Measurements from ENCODE around the gene IFITM5.

Gene IFITM5

DNA sequence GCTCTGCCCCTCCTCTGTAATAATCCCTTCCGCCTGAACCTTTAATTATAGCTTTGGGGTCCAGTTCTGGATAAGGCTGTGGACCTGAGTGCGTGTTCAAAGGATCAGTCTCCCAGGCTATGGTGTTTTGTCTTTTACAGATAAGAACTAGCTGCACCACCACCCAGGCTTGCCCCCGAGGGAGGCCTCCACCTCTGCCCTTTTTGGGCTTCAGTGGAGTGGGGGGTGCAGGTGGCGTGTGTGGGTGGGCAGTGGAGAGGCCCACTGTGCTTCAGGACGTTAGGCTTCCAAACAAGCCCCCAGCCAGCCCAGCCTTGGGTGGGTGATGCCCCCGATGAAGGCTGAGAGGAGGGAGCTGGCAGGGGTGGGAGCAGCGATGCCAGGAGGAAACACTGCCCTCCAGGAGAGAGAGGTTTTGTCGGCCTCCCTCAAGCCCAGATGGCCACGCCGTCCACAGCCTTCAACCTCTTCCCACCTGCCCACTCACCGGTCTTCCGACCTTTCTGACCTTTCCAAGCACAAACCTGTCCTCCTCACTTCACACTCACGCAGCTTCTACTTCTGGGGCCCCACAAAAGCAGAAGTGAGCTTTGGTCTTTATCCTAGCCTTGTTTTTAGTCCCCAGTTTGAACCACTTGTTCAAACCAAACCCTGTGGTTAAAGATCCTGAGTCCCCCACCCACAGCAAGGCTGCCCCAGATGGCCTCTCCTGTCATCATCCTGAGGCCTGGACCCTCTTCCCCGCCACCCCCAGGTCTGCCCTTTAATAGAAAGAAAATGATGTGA lies 42.2 kb downstream of the IFITM5 start:
- H3K79me2 ChIP-seq (ENCODE audit: control insufficient read depth, insufficient read depth, low read length) = no peaks in the 10 kb centered on the region
- H3K36me3 ChIP-seq (ENCODE audit: control insufficient read depth, insufficient read depth, low read length) = no peaks in the 10 kb centered on the region
- H3K27me3 ChIP-seq (ENCODE audit: insufficient read depth, low read length, poor library complexity) = no peaks in the 10 kb centered on the region
- H2BK5ac ChIP-seq (ENCODE audit: low read length) = no peak overlapping the region
- H4K5ac ChIP-seq (ENCODE audit: low read length) = no peak overlapping the region
- no peak overlapping the region for H2BK120ac ChIP-seq (ENCODE audit: low read depth, low read length)
- no peak overlapping the region for H3K18ac ChIP-seq (ENCODE audit: low read length)
- H3K23ac ChIP-seq (ENCODE audit: low read length) = no peak overlapping the region
- no peak overlapping the region for H2BK15ac ChIP-seq (replicated peaks; ENCODE audit: low read depth)
- H3K4ac ChIP-seq (ENCODE audit: low read depth, low read length) = no peak overlapping the region
- no peak overlapping the region for H3K4me3 ChIP-seq (ENCODE audit: low read length)
- H2AK5ac ChIP-seq (ENCODE audit: low read length) = no peak overlapping the region
- H3K4me2 ChIP-seq (ENCODE audit: low read length) = no peak overlapping the region
- no peak for DNase-seq
- H3K27ac ChIP-seq (ENCODE audit: low read depth, low read length) = no peak overlapping the region
- WGBS (ENCODE audit: extremely low coverage, insufficient coverage, low lambda C conversion rate) = no CpG with 5 or more reads among the region's 14 CpGs
- H3K4me1 ChIP-seq (ENCODE audit: control insufficient read depth, low read depth, low read length) = no peaks in the 10 kb centered on the region
- H3K56ac ChIP-seq (ENCODE audit: low read length) = no peak overlapping the region
- H3K9ac ChIP-seq (ENCODE audit: low read length) = no peak overlapping the region
- H3K79me1 ChIP-seq (ENCODE audit: low read length) = no peaks in the 10 kb centered on the region
- H4K8ac ChIP-seq (ENCODE audit: low read depth, low read length) = no peak overlapping the region

DNA sequence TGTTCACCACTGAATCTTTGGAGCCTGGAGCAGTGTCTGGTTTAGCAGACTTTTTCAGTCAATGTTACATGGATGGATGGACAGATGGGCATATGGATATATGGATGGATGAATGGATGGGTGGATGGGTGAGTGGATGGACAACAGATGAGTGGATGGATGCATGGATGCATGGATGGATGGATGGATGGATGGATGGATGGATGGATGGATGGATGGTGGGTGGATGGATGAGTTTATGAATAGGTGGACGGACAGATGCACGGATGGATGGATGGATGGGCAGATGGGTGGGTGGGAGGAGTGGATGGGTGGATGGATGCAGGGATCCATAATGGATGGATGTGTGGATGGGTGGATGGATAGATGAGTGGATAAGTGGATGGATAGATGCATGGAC lies 43.5 kb downstream of the IFITM5 start:
- Histone ChIP-seq H2AK5ac (ENCODE audit: low read length) (no peak overlapping the region), H2BK120ac (ENCODE audit: low read depth, low read length) (no peak overlapping the region), H3K56ac (ENCODE audit: low read length) (no peak overlapping the region), H3K27me3 (ENCODE audit: insufficient read depth, low read length, poor library complexity) (no peaks in the 10 kb centered on the region), H3K18ac (ENCODE audit: low read length) (no peak overlapping the region), H2BK5ac (ENCODE audit: low read length) (no peak overlapping the region), H3K79me2 (ENCODE audit: control insufficient read depth, insufficient read depth, low read length) (no peaks in the 10 kb centered on the region), H3K36me3 (ENCODE audit: control insufficient read depth, insufficient read depth, low read length) (peaks cover 3% of the 10 kb centered on the region), H3K79me1 (ENCODE audit: low read length) (no peaks in the 10 kb centered on the region), H3K4me2 (ENCODE audit: low read length) (no peak overlapping the region), H3K27ac (ENCODE audit: low read depth, low read length) (no peak overlapping the region), H3K9ac (ENCODE audit: low read length) (no peak overlapping the region), H3K4me3 (ENCODE audit: low read length) (no peak overlapping the region), H4K5ac (ENCODE audit: low read length) (no peak overlapping the region), H4K8ac (ENCODE audit: low read depth, low read length) (no peak overlapping the region), H3K23ac (ENCODE audit: low read length) (no peak overlapping the region), H3K4me1 (ENCODE audit: control insufficient read depth, low read depth, low read length) (no peaks in the 10 kb centered on the region), H3K4ac (ENCODE audit: low read depth, low read length) (no peak overlapping the region), H2BK15ac (replicated peaks; ENCODE audit: low read depth) (no peak overlapping the region)
- WGBS (ENCODE audit: extremely low coverage, insufficient coverage, low lambda C conversion rate) = no CpG with 5 or more reads among the region's 2 CpGs
- DNase-seq = no peak

DNA sequence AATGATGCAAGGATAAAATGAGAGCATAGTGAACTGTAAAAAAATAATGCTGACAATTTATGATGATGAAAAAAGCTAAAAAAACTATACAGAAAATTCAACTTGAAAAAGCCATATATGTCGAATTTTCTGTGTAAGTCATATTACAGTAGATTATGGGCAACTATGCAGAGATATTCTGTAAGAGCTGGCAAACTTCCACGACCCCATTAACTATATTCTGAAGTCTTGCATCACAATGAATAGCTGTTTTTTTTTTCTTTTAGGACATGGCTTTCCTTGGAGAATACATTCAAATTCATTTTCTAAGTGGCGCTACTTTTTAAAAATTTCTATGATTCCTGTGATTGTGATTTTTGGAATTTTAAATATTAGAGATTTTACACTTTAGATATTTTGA lies 44.1 kb downstream of the IFITM5 start:
- Histone ChIP-seq H3K27ac (ENCODE audit: low read depth, low read length) (no peak overlapping the region), H4K5ac (ENCODE audit: low read length) (no peak overlapping the region), H2AK5ac (ENCODE audit: low read length) (no peak overlapping the region), H3K56ac (ENCODE audit: low read length) (no peak overlapping the region), H3K27me3 (ENCODE audit: insufficient read depth, low read length, poor library complexity) (no peaks in the 10 kb centered on the region), H3K4me3 (ENCODE audit: low read length) (no peak overlapping the region), H3K9ac (ENCODE audit: low read length) (no peak overlapping the region), H3K4ac (ENCODE audit: low read depth, low read length) (no peak overlapping the region), H3K4me1 (ENCODE audit: control insufficient read depth, low read depth, low read length) (no peaks in the 10 kb centered on the region), H3K79me2 (ENCODE audit: control insufficient read depth, insufficient read depth, low read length) (no peaks in the 10 kb centered on the region), H3K23ac (ENCODE audit: low read length) (no peak overlapping the region), H2BK15ac (replicated peaks; ENCODE audit: low read depth) (no peak overlapping the region), H3K18ac (ENCODE audit: low read length) (no peak overlapping the region), H4K8ac (ENCODE audit: low read depth, low read length) (no peak overlapping the region), H2BK120ac (ENCODE audit: low read depth, low read length) (no peak overlapping the region), H3K79me1 (ENCODE audit: low read length) (no peaks in the 10 kb centered on the region), H3K4me2 (ENCODE audit: low read length) (no peak overlapping the region), H3K36me3 (ENCODE audit: control insufficient read depth, insufficient read depth, low read length) (peaks cover 3% of the 10 kb centered on the region), H2BK5ac (ENCODE audit: low read length) (no peak overlapping the region)
- no peak for DNase-seq
- WGBS (ENCODE audit: extremely low coverage, insufficient coverage, low lambda C conversion rate) = no CpG with 5 or more reads among the region's 3 CpGs

DNA sequence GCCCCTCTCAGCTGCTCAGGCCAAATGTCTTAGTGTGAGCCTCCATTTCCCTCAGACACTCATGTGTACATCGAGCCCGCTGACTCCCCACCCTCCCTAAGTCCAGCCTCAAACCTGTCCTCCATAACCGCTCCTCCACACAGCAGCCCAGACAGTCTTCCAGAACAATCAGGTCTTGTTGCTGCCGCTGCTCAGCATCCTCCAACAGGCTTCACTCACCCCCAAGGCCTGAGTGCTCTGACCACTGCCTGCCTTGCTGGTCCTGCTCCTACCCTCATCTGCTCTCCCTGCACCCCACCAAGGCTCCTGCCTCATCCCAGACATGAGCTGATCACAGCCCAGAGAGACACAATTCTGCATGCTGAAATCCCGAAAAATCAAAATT lies 45.4 kb downstream of the IFITM5 start:
- H3K4me3 ChIP-seq (ENCODE audit: low read length) = no peak overlapping the region
- H2BK120ac ChIP-seq (ENCODE audit: low read depth, low read length) = no peak overlapping the region
- no peaks in the 10 kb centered on the region for H3K4me1 ChIP-seq (ENCODE audit: control insufficient read depth, low read depth, low read length)
- no peaks in the 10 kb centered on the region for H3K27me3 ChIP-seq (ENCODE audit: insufficient read depth, low read length, poor library complexity)
- no peak overlapping the region for H3K4me2 ChIP-seq (ENCODE audit: low read length)
- no peak overlapping the region for H3K9ac ChIP-seq (ENCODE audit: low read length)
- H2BK15ac ChIP-seq (replicated peaks; ENCODE audit: low read depth) = no peak overlapping the region
- H3K23ac ChIP-seq (ENCODE audit: low read length) = no peak overlapping the region
- no peak overlapping the region for H3K56ac ChIP-seq (ENCODE audit: low read length)
- no peak overlapping the region for H4K8ac ChIP-seq (ENCODE audit: low read depth, low read length)
- H2BK5ac ChIP-seq (ENCODE audit: low read length) = no peak overlapping the region
- no peak overlapping the region for H4K5ac ChIP-seq (ENCODE audit: low read length)
- H3K4ac ChIP-seq (ENCODE audit: low read depth, low read length) = no peak overlapping the region
- DNase-seq = no peak
- no peak overlapping the region for H3K27ac ChIP-seq (ENCODE audit: low read depth, low read length)
- H3K79me2 ChIP-seq (ENCODE audit: control insufficient read depth, insufficient read depth, low read length) = no peaks in the 10 kb centered on the region
- H3K79me1 ChIP-seq (ENCODE audit: low read length) = no peaks in the 10 kb centered on the region
- WGBS (ENCODE audit: extremely low coverage, insufficient coverage, low lambda C conversion rate) = no CpG with 5 or more reads among the region's 5 CpGs
- peaks cover 5% of the 10 kb centered on the region for H3K36me3 ChIP-seq (ENCODE audit: control insufficient read depth, insufficient read depth, low read length)
- no peak overlapping the region for H2AK5ac ChIP-seq (ENCODE audit: low read length)
- H3K18ac ChIP-seq (ENCODE audit: low read length) = no peak overlapping the region

DNA sequence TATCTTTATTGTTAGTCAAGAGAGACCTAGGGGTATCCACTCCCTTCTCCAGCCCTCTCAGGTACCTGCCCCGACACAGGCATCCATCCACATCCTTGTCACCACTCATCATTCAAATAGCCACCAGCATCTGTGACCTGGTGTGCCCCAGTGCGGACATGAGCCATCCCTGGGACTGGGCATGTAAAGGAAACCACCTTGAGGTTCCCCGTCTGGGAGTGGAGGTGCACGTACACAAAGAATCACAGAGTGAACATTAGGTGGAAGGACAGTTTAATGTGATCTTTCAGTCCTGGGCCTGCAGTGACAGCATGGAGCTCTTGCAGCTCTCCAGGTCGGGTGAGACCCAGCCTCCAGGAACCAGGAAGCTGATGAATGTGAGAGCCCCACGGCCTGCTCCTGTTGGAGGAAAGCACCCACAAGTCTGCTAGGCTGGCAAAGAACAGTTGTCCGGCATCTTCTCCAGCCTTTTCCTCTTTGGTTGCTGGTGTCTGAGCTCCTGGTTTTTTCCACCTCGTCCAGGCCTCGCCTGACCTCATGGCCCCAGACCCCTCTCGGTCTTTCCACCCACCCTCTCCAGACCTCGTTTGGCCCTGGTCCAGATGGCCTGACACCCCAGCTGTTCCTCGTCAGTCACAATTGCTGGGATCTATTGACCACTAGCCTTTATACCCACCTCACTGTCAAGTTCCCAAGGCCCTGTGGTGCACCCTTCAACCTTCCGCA lies 46.0 kb downstream of the IFITM5 start:
- no peak overlapping the region for H3K23ac ChIP-seq (ENCODE audit: low read length)
- no peak overlapping the region for H2AK5ac ChIP-seq (ENCODE audit: low read length)
- peaks cover 7% of the 10 kb centered on the region for H3K36me3 ChIP-seq (ENCODE audit: control insufficient read depth, insufficient read depth, low read length)
- WGBS (ENCODE audit: extremely low coverage, insufficient coverage, low lambda C conversion rate) = no CpG with 5 or more reads among the region's 13 CpGs
- H3K4me3 ChIP-seq (ENCODE audit: low read length) = no peak overlapping the region
- no peak overlapping the region for H2BK120ac ChIP-seq (ENCODE audit: low read depth, low read length)
- no peaks in the 10 kb centered on the region for H3K79me2 ChIP-seq (ENCODE audit: control insufficient read depth, insufficient read depth, low read length)
- H3K27me3 ChIP-seq (ENCODE audit: insufficient read depth, low read length, poor library complexity) = no peaks in the 10 kb centered on the region
- H3K18ac ChIP-seq (ENCODE audit: low read length) = no peak overlapping the region
- H4K8ac ChIP-seq (ENCODE audit: low read depth, low read length) = no peak overlapping the region
- no peak overlapping the region for H4K5ac ChIP-seq (ENCODE audit: low read length)
- no peak overlapping the region for H2BK5ac ChIP-seq (ENCODE audit: low read length)
- H3K4ac ChIP-seq (ENCODE audit: low read depth, low read length) = no peak overlapping the region
- no peak overlapping the region for H3K4me2 ChIP-seq (ENCODE audit: low read length)
- no peak overlapping the region for H3K9ac ChIP-seq (ENCODE audit: low read length)
- no peaks in the 10 kb centered on the region for H3K79me1 ChIP-seq (ENCODE audit: low read length)
- H3K56ac ChIP-seq (ENCODE audit: low read length) = no peak overlapping the region
- H3K4me1 ChIP-seq (ENCODE audit: control insufficient read depth, low read depth, low read length) = no peaks in the 10 kb centered on the region
- no peak for DNase-seq
- H3K27ac ChIP-seq (ENCODE audit: low read depth, low read length) = no peak overlapping the region
- no peak overlapping the region for H2BK15ac ChIP-seq (replicated peaks; ENCODE audit: low read depth)
